ENCODE measurements around the gene ATP5F1A.
A peak's percentile ranks its signal among the peaks of the same experiment; 100 is the strongest.
"Not testable (repeated sequence)": the region's sequence is repeated elsewhere in the genome, so short reads cannot be mapped to it uniquely, and the experiment has no call there.

Gene ATP5F1A

DNA sequence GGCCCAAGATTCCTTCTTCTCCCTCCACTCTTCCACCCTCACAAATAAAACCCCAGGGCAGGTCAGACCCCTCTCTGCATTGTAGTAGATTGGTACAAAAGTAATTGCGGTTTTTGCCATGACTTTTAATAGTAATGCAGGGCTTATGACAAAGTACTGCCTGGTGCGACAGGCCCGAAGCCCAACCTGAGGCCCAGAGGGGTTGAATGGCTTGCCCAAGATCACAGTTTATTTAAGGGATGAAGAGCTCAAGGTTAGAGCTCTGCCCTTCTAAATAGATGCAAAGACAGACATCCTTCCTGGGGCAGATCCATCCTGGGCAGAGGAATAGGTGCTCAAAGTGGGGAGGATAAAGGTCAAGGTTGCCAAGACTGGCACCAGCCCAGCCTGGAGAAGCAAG lies 25.1 kb downstream of the ATP5F1A start:
- no peak for DNase-seq

DNA sequence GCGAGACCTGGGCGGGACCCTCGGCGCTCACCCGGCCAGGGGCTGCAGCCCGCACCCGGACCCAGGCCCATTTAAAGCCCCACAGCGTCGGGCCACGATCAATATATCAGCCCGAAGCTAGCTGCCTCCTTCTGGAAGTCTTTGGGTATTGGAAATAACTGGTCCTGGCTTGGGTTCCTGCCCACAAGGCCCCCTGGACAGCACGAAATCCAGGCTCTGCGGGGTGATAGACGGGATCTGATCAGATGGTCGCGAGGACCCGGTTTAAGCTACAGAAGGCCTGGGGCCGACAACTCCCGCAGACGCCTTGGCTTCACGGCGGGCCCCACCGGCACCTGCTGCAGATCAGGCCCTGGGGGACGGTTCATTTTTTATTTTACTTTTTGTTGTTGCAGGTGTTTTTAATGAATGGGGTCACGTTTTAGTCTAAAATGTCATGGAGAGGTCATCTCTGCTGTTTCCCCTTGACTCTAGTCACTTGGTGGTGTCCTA lies 25.7 kb downstream of the ATP5F1A start:
- DNase-seq = peak; percentile 15

DNA sequence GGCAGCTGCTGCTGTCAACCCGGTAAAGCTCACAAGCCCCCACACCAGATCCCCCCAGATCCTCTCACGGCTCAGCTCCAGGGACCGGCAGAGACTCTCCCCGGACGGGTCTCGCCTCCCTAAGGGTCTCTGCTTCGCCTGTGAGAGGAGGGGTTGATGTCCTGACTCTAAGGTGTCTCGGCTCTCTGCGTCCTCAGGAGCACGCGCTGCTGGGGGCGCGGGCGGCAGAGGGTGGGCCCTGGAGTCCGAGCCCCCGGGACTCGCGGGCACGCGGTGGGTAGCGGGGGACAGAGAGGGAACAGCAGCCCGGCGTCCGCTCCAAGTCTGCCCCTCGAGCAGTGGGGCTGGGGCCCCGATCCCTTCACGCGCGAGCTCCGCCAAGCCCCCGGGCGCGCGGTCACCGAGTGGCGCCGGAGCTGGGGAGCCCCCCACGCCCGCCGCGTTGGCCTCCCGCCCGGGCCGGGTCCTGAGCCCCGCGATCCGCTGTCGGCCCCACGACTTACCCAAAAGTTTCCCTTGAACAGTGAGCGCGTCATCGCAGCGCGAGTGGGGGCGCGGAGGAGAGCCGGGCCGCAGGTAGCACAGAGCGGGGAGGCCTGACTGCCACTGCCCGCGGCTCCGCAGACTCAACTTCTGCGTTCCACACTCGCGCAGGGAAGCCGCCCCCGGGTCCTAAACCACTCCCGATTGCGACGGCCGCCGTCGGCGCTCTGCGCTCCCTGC lies 26.3 kb downstream of the ATP5F1A start, which contains the start of gene PSTPIP2:
PSTPIP2 (minus strand) TSS at position 608 of the 723 bp plus-strand sequence; CDS start at position 536, 72 bp downstream.
- DNase-seq = peak; percentile 59

DNA sequence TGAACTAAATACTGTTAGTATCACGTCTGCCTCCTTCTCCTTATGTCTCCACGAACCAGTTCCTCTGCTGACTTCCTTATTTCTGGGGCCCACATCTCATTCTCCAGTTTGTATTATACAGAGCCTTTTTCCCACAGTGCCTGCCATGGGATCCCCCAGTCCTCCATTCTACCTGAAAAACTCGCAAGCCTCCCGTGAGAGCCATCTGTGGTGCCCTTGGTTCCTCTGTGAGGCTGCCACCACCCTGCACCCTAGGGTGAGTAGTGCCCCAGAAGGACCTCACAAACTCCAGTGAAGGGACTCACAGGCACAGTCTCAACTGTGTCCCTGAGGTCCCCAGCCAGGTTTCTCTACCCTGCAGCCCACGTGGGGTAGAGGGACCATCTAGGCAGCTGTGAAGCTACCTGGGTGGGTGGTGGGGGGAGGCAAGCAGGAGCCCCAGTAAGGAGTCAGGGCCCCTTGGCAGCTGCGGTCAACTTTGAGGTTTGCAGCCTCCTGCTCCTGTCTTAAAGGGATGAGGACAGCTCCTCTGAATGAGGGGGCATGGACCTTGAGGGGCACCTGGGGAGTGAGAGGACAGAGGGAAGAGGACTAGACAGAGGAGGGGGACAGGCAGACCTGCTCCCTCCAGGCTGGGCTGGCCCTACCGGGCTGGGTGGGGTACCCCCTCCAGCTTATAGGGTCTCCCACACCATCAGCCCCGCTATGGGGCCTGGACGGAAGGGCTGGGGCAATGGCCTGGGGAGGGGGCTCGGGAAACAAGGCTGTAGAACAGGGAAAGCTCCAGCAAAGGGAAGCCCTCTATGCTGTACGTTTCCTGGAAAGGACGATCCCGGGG lies 27.1 kb downstream of the ATP5F1A start:
- DNase-seq = no peak

DNA sequence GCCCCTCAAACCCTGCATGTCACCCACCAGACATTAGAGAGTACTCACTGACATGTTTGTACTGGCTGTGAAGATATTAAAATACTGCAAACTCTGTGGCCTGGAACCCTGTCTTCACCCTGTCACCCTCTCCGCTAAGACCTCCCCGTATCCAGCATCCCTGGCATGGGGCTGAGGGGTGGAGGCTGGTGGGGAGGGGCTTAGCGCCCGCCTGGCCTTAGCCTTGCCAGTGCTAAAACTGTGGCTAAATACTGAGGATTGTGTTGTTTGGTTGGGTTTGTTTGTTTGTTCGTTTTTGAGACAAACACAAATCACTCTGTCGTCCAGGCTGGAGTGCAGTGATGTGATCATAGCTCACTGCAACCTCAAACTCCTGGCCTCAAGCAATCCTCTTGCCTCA lies 27.9 kb downstream of the ATP5F1A start:
- DNase-seq = no peak

DNA sequence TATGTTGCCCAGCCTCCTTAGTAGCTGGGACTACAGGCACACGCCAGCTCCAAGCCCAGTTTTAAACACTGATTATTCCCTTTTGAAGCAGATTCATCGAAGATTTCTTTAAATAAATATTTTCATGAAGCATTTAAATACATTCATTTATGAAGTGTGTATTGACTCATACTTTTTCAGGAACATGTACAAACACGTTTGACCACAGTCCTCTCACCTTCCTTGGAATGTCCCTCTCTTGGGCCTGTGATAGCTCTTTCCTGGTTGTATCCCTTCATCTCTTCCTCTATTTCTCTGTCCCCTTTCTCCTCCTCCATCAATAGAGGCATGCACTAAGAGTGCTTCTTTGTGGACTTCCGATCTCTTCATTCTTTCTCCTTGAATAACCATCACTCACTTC lies 28.6 kb downstream of the ATP5F1A start:
- DNase-seq = no peak

DNA sequence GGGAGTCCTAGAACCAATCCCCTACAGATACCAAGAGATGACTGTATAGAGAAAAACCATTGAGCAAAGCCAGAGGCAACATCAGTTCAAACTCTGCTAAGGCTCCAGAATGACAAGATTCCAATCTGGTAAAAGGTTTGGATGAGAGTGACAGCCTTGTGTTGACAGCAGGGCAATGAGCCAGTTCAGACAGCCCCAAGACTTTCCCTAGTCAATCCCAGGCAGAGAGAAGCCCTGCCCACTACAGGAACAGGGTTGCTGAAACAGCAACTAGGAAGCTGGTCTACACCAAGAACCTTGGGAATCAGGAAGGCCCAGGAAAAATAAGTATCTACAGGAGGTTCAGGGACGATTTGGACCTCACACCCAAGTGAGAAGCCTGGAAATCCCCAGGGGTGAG lies 29.3 kb downstream of the ATP5F1A start:
- no peak for DNase-seq

DNA sequence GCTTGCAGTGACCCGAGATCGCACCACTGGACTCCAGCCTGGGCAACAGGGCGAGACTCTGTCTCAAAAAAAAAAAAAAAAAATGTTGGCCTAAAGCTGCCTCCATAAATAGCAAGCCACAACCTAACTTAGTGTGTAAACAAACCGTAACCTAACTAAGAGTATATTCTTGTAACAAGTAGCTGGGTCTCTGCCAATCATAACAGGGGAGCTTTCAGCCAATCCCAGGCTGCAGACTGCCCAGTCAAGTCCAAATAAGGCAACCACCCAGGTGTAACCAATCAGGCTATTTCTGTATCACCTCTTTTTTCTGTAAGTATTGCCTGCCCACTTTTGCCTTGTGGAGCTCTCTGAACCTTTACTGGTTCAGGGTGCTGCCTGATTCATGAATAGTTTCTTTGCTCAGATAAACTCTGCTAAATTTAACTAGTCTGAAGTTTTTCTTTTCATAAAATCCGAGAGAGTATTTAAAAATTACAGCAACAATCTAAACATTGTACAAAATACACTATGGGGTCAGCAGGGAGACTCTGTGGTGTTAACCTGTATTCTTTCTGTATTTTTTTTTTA lies 30.6 kb downstream of the ATP5F1A start:
- peak; percentile 28 for DNase-seq

DNA sequence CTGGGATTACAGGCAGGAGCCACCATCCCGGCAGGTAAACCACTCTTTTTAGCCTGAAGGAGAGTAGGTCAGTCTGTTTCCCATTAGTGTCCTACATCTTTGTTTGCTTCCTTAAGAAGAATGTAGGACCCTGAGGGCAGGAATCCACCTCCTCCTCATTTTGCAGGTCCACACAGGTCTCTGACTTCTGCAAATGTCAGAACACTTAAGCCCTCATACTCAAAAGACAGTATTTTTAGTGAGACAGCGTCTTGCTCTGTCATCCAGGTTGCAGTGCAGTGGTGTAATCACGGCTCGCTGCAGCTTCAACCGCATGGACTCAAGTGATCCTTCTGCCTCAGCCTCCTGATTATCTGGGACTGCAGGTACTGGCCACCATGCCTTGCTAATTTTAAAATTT lies 35.3 kb downstream of the ATP5F1A start:
- no peak for DNase-seq

DNA sequence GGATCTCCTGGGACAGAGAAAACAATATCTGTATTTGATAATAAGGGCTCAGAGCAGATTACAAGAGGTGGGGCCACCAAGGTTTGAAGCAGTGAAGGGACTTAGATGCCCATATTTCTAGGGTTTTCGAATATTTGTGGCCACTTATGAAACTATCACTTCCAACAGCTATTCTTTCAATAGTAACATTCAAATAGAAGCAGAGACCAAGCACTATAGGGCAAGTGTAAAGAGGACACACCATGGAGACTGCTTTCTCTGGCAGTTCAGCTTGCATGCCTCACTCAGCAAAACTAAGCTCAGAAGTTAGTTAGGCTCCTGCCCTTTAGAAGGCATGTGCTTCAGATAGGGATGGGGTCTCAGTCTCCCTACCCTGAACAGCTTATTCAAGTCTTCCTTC lies 36.3 kb downstream of the ATP5F1A start:
- DNase-seq = no peak

DNA sequence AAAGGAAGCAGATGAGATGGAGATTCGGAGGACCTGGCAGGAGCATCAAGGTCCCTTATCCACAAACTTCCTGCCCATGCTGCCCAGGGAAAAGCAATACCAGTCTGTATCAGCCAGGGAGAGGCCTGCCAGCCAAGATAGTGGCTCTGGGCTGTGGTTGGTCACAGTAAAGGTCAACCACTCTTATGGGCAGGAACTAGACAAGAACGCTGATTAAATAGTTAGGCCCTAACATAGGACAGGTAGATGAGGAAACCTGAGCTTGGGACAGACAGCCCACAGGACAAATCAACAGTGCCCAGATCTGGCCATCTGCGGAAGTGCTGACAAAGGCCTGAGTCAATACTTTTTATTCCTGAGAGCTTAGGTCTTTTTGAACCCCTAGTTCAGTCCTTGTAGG lies 36.7 kb downstream of the ATP5F1A start:
- DNase-seq = no peak

DNA sequence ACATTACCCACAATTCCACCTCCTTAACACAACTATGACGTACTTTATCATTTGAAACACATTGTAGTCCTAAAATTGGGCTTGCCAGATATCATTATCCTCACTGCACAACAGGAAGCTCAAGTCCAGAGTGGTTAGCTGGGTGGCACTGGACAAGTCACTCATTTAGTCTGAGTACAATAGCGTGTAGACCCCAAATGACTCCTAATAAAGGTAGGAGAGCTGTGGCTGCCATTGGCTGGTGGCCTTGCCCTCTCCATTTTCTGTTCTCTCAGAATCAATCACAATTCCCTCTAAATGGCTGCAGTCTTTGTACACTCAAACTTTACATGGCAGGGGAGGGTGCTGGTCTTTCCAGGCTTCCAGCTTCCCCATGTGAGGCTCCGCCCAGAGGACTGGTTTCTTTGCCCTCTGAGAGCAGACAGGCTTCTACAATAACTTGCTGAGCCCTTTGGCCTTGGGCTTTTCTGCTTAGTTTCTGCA lies 37.7 kb downstream of the ATP5F1A start:
- no peak for DNase-seq

DNA sequence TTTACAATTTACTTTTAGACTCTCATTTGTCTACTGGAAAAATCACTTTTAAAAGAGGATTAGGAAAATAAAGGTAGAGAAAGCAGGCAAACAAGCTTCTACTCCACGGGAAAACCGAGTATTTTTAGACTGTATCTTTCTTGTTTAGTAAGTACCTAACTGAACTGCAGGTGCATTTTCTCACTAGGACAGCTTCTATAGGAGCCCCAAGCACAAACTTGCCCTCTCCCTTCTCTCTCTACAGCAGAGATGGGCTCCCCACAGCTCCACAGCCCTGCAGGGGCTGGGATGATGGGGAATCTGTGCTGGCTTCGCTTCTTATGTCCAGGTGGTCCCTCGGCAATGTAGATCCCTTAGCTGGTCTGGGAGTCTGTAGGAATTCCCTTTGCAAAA lies 42.3 kb downstream of the ATP5F1A start:
- no peak for DNase-seq

DNA sequence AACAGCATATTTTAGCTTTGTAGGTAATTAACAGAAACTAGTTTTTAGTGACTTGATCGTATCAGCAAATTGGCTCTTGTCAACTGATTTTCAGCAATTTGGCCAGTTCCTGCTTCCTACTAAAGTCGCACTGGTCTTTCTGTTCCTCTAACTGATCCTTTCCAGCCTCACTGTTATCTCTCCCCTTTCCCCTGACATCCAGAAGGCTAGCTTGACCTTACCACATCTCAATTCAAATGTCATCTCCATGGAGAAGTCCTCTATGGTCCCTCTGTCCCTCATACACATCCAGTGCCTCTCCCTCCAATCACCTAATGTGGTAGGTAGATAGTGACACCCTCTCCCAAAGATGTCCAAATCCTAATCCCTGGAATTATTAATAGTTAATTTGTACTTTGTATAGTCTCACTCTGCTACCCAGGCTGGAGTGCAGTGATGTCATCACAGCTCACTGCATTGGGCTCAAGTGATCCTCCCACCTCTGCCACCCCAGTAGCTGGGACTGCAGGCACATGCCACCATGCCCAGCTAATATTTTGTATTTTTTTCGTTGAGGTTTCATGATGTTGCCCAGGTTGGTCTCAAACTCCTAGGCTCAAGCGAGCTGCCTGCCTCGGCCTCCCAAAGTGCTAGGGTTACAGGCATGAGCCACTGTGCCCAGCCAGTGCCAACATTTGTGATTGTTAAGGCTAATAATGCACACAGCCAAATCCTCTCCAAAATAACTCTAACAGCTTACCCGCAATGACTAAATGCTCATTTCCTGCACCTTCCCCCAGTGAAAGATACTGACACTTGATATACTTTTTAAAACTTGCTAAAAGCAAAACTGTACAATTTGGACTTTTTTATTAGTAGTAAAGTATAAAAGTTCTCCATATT lies 42.9 kb downstream of the ATP5F1A start:
- no peak for DNase-seq

DNA sequence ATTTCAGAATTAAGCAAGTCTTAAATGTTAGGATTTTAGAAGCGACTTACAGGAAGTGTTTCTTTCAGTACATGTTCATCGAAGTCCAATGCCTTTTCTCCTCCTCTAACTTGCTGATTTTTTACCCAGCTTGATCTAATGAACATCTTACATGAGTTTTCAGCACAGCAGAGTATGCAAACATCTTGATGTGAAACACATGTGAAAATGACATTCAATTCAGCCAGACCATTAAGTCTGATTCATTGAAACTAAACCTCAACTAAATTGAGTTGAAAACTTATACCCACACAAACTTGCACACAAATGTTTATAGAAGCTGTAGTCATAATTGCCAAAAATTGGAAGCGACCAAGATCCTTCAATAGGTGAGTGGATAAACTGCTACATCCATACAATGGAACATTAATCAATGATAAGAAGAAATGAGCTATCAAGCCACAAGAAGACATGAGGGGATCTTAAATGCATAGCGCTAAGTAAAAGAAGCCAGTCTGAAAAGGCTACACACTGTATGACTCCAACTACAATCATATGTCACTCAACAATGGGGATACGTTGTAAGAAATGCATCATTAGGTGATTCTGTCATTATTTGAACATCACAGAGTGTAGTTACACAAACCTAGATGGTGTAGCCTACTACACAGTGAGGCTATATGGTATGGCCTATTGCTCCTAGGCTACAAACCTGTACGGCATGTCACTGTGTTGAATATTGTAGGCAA lies 44.6 kb downstream of the ATP5F1A start:
- peak; percentile 76 for DNase-seq

DNA sequence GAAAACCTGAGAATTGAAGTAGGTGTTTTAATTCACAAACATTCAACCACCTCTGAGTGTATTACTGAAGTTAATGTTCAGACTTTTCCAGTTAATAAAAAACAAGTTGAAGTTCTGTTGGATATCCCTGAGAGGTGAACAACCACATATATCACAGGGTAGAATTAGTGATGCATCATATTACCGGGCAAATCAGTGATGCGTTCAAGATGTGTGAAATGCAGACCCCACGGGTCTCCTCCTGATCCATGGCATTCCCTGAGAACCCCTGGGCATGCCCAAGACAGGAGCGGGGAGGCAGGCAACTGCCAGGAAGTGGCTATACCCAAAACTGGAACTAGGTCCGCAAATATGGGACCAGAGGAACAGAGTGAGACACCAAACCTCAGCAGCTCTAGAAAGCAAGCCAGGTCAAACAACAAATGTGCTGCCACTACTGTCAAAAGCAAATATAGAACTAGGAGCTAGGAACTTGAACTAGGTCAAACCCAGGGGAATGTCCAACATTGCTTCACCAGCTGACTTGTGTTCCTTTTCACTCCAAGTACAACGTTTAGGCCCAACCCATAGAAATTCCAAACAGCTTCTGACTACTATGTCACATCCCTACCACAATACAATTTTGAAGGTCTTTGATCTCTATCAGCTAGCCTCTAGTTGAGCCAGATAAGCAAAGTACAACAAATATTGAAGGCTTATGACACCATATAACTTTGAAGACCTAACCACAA lies 46.2 kb downstream of the ATP5F1A start:
- peak; percentile 39 for DNase-seq

DNA sequence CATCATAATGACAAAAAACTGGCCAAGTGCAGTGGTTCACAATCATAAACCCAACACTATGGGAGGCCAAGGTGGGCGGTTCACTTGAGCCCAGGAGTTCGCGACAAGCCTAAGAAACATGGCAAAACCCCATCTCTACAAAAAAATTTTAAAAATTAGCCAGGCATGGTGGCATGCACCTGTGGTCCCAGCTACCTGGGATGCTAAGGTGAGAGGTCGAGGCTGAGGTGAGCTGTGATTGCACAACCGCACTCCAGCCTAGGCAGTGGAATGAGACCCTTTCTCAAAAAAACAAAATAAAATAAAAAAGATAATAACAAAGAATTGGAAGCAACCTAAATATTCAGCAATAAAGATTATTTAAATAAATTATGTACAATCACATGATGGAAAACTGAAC lies 47.8 kb downstream of the ATP5F1A start:
- no peak for DNase-seq

DNA sequence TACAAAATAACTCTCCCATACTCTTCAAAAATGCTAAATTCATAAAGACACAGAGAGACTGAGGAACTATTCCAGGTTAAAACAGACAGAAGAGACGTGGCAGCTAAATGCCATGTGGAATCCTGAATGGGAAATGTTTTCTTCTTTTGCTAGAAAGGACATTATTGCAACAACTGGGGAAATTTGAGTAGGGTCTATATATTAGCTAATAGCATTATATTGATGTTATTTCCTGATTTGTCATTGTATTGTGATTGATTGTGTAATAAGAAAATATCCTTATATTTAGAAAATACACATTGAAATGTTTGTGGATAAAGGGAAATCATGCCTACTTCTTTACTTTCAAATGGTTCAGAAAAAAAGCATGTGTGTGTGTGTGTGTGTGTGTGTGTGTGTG lies 49.5 kb downstream of the ATP5F1A start:
- DNase-seq = no peak

DNA sequence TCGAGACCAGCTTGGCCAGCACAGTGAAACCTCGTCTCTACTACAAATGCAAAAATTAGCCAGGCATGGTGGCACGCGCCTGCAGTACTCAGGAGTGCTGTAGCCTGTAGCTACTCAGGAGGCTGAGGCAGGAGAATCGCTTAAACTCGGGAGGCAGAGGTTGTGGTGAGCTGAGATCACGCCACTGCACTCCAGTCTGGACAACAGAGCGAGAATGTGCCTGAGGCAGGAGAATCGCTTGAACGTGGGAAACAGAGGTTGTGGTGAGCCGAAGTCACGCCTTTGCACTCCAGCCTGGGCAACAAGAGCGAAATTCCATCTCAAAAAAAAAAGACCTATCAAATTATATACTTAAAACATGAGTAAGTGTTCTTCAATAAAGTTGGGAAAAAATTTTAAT lies 50.7 kb downstream of the ATP5F1A start:
- DNase-seq = not testable (repeated sequence)

DNA sequence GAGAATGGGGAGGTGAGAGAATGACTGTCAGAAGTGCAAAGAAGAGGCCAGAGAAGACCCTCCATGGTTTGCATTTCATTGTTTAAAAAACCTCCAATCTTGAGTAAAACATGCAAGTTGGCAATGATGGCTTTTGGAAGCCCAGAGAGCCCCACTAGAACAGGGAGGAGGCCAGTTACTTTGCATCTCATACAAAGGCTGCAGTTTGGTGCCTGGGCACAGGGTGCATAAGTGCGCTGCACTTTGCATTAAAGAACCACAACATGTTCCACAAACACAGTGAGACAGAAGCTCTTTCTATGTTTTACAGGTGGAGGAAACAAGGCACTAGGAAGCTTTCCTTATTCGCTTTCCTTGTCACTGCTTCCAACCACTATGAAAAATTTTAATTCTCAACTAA lies 51.4 kb downstream of the ATP5F1A start:
- no peak for DNase-seq

DNA sequence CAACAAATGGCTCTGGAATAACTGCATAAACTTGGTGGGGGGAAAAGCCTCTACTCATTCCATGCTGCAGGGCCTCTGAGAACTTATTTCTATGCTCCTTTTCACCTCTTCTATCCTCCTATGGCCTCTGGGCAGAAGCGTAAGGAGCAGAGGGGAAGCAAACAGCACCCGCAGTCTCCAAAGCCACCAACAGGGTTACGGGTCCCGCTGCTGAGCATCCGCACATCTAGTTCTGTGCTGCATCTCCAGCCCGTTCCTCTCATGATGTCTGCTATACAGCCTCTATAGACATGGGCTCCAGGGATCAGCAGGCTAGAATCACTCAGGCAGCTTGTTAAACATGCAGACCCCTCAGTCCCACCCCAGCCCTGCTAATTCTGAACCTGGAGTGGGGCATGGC lies 52.0 kb downstream of the ATP5F1A start:
- no peak for DNase-seq

All from fibroblast of skin of right quadriceps (primary cell).